ENCODE data around the gene GLRX5. TPM values are rescaled to one million over a fixed set of nuclear protein-coding genes. Genes with fewer than 3 reads are reported as not detected.

The GLRX5 gene
- total RNA-seq, 1 experiment from 2014 or later: 68.8 TPM

- Histone ChIP-seq H3K4me1 (ENCODE audit: insufficient read depth, low read length, poor library complexity, severe bottlenecking) (no peaks in the 10 kb centered on the region), H3K27me3 (replicated peaks; ENCODE audit: insufficient read depth, low read depth, low read length, poor library complexity) (no peaks in the 10 kb centered on the region), H3K4me3 (ENCODE audit: low read depth, low read length, poor library complexity, severe bottlenecking) (no peak overlapping the region), H3K36me3 (ENCODE audit: insufficient read depth, low read length, poor library complexity, severe bottlenecking) (no peaks in the 10 kb centered on the region), H3K9me3 (ENCODE audit: low read depth, low read length, poor library complexity, severe bottlenecking) (no peaks in the 10 kb centered on the region), H3K27ac (ENCODE audit: low read depth, low read length, poor library complexity, severe bottlenecking) (no peak overlapping the region)
- intact Hi-C loops (cut with micrococcal nuclease; ENCODE audit: unreplicated experiment): no loop called here
- ChIA-PET CTCF (no interaction called here), POLR2A (ENCODE audit: low non-redundant PET) (no interaction called here)
- no TSS peak for BruUV-seq (replicated peaks)
- TF ChIP-seq CTCF (conservative IDR thresholded peaks at IDR 0.05; ENCODE audit: low read depth, low read length): no peak
- no peak for TF ChIP-seq EZH2 (IDR thresholded peaks at IDR 0.05; ENCODE audit: borderline replicate concordance, low read depth, low read length, poor library complexity, severe bottlenecking)
- no peak for DNase-seq (ENCODE audit: low spot score)
Measured at GRCh38 chr14:95495076-95495475, 39.8 kb upstream of the GLRX5 start.

- no peak for DNase-seq (ENCODE audit: low spot score)
- TF ChIP-seq EZH2 (IDR thresholded peaks at IDR 0.05; ENCODE audit: borderline replicate concordance, low read depth, low read length, poor library complexity, severe bottlenecking): no peak
- TF ChIP-seq CTCF (conservative IDR thresholded peaks at IDR 0.05; ENCODE audit: low read depth, low read length): no peak
- intact Hi-C loops (cut with micrococcal nuclease; ENCODE audit: unreplicated experiment): no loop called here
- POLR2A ChIA-PET (ENCODE audit: low non-redundant PET): no interaction called here
- Histone ChIP-seq H3K27me3 (replicated peaks; ENCODE audit: insufficient read depth, low read depth, low read length, poor library complexity) (no peaks in the 10 kb centered on the region), H3K4me3 (ENCODE audit: low read depth, low read length, poor library complexity, severe bottlenecking) (no peak overlapping the region), H3K9me3 (ENCODE audit: low read depth, low read length, poor library complexity, severe bottlenecking) (no peaks in the 10 kb centered on the region), H3K27ac (ENCODE audit: low read depth, low read length, poor library complexity, severe bottlenecking) (no peak overlapping the region), H3K36me3 (ENCODE audit: insufficient read depth, low read length, poor library complexity, severe bottlenecking) (no peaks in the 10 kb centered on the region), H3K4me1 (ENCODE audit: insufficient read depth, low read length, poor library complexity, severe bottlenecking) (no peaks in the 10 kb centered on the region)
- CTCF ChIA-PET: no interaction called here
- no TSS peak for BruUV-seq (replicated peaks)
Measured at GRCh38 chr14:95495538-95496025, 39.3 kb upstream of the GLRX5 start.

GRCh38 chr14:95496111-95496681 lies 38.7 kb upstream of the GLRX5 start:
- no peaks in the 10 kb centered on the region for H3K4me1 ChIP-seq (ENCODE audit: insufficient read depth, low read length, poor library complexity, severe bottlenecking)
- POLR2A ChIA-PET (ENCODE audit: low non-redundant PET): no interaction called here
- BruUV-seq (replicated peaks): no TSS peak

More at GRCh38 chr14:95496111-95496681, 38.7 kb upstream of the GLRX5 start:
- Histone ChIP-seq H3K4me3 (ENCODE audit: low read depth, low read length, poor library complexity, severe bottlenecking) (no peak overlapping the region), H3K27me3 (replicated peaks; ENCODE audit: insufficient read depth, low read depth, low read length, poor library complexity) (no peaks in the 10 kb centered on the region), H3K36me3 (ENCODE audit: insufficient read depth, low read length, poor library complexity, severe bottlenecking) (no peaks in the 10 kb centered on the region), H3K9me3 (ENCODE audit: low read depth, low read length, poor library complexity, severe bottlenecking) (no peaks in the 10 kb centered on the region), H3K27ac (ENCODE audit: low read depth, low read length, poor library complexity, severe bottlenecking) (no peak overlapping the region)
- intact Hi-C loops (cut with micrococcal nuclease; ENCODE audit: unreplicated experiment): no loop called here
- TF ChIP-seq EZH2 (IDR thresholded peaks at IDR 0.05; ENCODE audit: borderline replicate concordance, low read depth, low read length, poor library complexity, severe bottlenecking) (no peak), CTCF (conservative IDR thresholded peaks at IDR 0.05; ENCODE audit: low read depth, low read length) (no peak)
- DNase-seq (ENCODE audit: low spot score): no peak
- CTCF ChIA-PET: no interaction called here
